SK-N-DZ (cell line): ENCODE data around the gene SEC22B.
"Not testable (repeated sequence)": the region's sequence is repeated elsewhere in the genome, so short reads cannot be mapped to it uniquely, and the experiment has no call there.

Experiments used
- DNase-seq: peaks from one replicate; pipeline ENCODE4 v3.0.0-alpha.2; 2015; ENCODE audit warnings: low spot score

The SEC22B gene

GRCh38 chr1:120145806-120146205 is 30.5 kb downstream of the SEC22B start:
- DNase-seq = not testable (repeated sequence)

- DNase-seq = not testable (repeated sequence)
Observed at GRCh38 chr1:120144626-120145025, 31.7 kb downstream of the SEC22B start.

- DNase-seq = not testable (repeated sequence)
Observed at GRCh38 chr1:120144169-120144568, 32.2 kb downstream of the SEC22B start.

- DNase-seq = not testable (repeated sequence)
Observed at GRCh38 chr1:120143334-120143733, 33.0 kb downstream of the SEC22B start.

GRCh38 chr1:120142512-120143263 is 33.6 kb downstream of the SEC22B start:
- not testable (repeated sequence) for DNase-seq

DNA sequence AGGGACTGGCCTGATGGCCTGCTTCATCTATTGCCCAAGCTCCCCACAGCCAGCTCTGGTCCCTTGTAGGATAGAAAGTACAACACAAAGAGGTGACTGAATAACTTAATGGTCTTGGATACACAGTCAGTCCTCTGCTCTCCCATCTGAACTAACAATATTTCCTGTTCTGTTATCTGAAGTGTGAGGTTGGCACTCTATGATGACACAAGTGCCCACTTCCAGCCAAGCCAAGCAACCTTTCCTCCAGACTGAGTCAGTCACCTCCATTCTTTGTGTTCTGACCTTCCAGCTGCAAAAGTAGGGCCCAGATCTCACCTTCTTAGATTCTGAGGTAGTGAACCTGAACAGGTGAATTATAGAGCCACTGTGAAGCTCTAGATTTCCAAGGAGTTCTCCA is 34.5 kb downstream of the SEC22B start:
- DNase-seq = not testable (repeated sequence)

DNA sequence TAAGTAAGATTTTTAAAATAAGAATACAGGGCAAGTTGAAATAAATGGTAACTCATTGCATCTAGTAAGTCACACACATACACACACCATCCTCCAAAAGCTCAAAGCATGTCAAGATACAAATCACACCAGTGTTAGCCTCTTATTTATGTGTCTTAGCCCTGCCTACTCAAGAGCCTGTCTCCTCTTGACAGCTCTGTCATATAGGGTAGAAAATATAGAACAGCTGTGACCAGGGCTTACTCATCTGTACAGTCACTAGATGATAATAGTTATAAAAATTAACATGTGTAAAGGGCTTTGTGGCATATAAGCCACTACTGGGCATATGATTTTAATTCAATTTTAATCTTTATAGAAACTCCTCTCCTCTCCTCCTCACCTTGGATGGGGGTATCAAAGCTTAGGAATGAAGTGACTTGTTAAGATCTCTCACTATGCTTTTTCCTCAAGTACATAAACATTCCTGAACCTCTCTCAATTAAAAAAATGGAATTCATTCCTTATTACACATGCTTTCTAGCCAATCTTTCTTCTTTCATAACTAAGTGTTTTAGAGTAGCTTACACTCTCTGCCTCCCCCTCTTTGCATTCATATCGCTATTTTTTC is 35.6 kb downstream of the SEC22B start:
- not testable (repeated sequence) for DNase-seq

- not testable (repeated sequence) for DNase-seq
Observed at GRCh38 chr1:120136086-120136485, 40.2 kb downstream of the SEC22B start.

GRCh38 chr1:120133928-120134325 is 42.4 kb downstream of the SEC22B start:
- DNase-seq = not testable (repeated sequence)

DNA sequence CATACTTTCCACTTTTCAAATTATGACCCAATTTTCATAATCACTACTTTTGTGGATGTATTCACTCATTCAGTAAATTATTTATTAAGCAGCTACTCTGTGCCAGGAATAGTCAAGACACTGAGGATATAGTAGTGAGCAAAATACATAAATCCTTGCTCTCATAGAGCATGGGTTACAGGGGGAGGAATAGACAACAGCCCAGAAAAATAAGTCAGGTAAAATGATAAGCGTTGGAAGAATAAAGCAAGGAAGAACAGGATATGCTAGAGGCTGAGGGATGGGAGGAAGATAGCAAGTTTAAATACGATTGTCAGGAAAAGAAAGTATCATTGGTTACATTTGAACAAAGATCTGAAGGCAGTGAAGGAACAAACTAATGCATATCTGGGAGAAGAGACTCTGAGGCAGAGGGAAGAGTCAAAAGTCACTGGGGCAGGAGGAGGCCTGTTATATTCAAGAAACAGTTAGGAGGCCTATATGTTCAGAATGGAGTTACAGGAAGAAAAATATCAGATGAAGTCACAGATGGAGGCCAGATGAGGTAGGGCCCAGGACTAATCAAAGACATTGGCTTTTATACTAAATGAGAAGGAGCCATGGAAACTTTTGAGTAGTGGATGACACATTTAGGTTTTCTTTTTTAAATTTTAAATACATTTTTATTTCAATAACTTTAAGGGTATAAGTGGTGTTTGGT is 42.9 kb downstream of the SEC22B start:
- no peak for DNase-seq

DNA sequence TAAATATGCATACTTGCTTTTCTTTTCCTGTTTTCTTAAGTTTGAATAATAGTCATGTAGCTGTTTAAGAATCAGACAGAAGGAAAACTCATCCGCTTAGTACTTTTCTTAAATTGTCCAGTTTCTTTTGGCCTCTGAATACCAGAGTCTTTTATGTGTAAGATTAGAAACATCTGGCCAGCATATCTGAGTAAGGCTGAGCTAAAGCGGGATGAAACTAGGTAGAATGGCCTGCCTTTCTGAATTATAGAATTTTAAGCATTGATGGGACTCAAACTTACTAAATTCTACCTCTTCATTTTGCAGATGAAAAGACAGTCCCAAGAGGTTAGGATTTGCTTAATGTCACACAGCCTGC is 43.9 kb downstream of the SEC22B start:
- not testable (repeated sequence) for DNase-seq

DNA sequence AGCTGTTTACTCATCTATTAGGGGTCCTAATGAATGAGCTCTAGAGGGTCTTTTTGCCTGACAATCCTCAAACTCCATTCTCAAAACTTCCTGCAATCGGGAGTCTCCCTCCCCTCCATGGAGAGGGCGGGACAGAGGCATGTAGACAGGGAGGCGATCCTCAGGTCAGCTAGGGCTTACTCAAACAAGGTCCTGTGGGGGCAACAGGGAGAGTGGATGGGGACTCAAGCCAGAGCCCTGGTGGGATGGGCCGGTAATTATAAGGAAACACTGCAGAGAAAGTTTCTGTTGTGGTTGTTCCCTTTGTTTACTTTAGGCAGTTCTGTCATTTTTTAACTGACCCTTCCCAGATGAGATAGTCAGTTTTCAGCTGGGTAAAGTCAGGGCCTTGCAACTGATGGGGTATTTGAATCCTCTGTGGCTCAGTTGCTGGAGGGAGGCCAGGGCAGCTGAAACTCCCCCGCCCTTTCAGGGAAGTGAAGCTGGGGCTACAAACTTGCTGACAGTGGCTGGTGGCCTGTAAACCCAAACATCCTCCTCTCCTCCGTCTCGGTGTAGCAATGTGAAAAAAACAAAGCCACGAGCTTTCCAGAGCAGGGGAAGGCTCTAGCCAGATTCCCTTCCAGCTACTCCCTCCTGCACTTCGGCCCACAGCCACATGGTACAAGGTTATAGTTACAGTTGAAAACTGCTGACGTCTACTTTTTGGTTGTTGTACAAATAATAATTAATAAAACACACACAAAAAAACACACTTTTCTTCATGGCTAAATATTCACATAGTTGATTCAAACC is 44.5 kb downstream of the SEC22B start:
- not testable (repeated sequence) for DNase-seq

DNA sequence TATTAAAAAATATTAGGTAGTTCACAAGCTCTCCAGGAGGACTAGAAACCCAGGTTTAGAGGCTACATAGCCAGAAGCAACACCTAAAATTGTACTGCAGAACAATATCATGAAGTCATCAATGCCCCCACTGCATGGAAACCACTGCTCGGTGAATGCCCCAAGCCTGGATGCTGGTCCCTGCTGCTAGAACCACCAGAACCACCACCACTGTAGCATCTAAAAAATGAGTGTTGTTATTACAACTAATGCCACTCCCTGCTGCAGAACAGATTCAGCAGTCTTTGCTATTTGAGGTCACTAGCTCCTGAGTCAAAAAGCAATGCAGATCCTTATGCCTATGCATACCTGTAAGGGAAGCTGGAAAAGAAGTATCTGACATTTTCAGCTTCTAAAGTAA is 48.4 kb downstream of the SEC22B start:
- DNase-seq = not testable (repeated sequence)

DNA sequence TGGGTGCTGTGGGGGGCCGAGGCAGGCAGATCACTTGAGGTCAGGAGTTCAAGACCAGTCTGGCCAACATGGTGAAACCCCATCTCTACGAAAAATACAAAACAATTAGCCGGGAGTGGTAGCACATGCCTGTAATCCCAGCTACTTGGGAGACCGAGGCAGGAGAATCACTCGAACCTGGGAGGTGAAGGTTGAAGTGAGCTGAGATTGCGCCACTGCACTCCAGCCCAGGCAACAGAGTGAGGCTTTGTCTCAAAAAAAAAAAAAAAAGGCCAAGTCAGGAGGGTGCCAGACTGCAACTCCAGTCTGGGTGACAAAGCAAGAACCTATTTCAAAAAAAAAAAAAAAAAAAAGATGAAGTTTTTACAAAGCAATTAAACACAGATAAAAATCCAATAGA is 50.1 kb downstream of the SEC22B start:
- DNase-seq = not testable (repeated sequence)

GRCh38 chr1:120124628-120125027 is 51.7 kb downstream of the SEC22B start:
- DNase-seq = not testable (repeated sequence)

- DNase-seq = not testable (repeated sequence)
Observed at GRCh38 chr1:120123813-120124510, 52.4 kb downstream of the SEC22B start.

DNA sequence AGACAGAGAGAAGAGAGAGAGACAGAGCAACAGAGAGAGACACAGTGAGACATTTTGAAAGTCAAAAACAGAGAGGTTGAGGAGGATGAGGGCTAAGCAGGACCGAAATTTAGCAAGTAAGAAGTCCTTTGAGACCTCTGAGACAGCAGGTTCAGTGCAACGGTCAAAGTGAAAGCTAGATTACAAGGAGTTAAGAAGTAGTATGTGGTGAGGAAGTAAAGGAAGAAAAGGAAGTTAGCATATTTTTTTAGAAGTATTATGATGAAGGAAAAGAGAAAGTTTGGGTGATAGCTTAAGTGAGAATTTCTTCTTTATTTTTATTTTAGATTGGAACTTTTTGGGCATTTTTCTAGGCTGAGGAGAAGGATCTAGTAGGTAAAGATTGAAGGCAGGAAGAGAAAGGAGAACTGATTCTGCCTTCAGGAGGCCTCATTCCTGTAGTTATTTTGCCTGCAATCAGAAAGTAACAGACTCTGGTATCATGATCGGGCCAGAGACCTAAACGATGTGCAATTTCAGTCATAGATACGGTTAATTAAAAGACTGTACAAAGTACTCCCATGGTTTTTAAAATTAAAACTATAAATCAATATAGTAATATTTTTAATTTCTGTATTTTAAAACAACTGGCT is 53.9 kb downstream of the SEC22B start:
- DNase-seq = not testable (repeated sequence)

GRCh38 chr1:120121830-120122229 is 54.5 kb downstream of the SEC22B start:
- DNase-seq = not testable (repeated sequence)

DNA sequence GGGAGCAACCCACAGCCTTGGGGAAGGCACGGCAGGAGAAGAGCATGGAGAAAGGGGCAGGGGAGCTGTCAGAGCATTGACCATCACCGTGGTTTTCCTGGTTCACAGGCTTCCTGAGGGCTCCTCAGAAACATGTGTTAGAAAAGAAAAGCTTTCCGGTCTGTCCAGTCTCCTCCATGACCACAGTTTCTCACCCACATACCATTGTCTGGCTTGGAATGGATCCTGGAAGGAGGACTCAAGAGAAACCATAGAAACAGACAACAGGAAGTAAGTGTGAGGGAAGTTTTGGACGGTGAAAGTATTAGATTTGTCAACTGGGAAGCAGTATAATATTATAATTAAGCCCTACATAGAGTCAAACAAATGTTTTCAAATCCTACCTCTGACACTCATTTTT is 55.8 kb downstream of the SEC22B start:
- DNase-seq = not testable (repeated sequence)

- DNase-seq = not testable (repeated sequence)
Observed at GRCh38 chr1:120117371-120118177, 58.7 kb downstream of the SEC22B start.
